Right ventricle myocardium superior (tissue), 1 donor: ENCODE results near the gene CPN2. TPM values are rescaled to one million over a fixed set of nuclear protein-coding genes. Genes with fewer than 3 reads are reported as not detected.

Source experiments
- ATAC-seq: fragments of 200-7000 bp; cut with Tn5 transposase; one replicate; pipeline ENCODE4 v1.9.1; 2020; ENCODE audit warnings: mild to moderate bottlenecking; ENCODE audit not compliant: poor library complexity
- DNase-seq: peaks from one replicate; pipeline ENCODE4 v3.0.0-alpha.2; 2020
- intact Hi-C: fragments of 100-400 bp; cut with DNase I; formaldehyde crosslinking; loops from one replicate; pipeline ENCODE4 v1.11.2; 2022
- total RNA-seq: library from RNA; stranded (reverse); fragmentation: NEBNext Ultra II Directional; extraction: Animal tissue kit (Norgen Biotek cat#: 25700); gene quantifications from one replicate; pipeline ENCODE4 v1.2.1, GENCODE V29; 2021
- donor health status: DM: no; HTN: yes; CAD: no; lungs with severe emphysema.

The CPN2 gene
- total RNA-seq, 1 donor from 2014 or later = 2.4 TPM

DNA sequence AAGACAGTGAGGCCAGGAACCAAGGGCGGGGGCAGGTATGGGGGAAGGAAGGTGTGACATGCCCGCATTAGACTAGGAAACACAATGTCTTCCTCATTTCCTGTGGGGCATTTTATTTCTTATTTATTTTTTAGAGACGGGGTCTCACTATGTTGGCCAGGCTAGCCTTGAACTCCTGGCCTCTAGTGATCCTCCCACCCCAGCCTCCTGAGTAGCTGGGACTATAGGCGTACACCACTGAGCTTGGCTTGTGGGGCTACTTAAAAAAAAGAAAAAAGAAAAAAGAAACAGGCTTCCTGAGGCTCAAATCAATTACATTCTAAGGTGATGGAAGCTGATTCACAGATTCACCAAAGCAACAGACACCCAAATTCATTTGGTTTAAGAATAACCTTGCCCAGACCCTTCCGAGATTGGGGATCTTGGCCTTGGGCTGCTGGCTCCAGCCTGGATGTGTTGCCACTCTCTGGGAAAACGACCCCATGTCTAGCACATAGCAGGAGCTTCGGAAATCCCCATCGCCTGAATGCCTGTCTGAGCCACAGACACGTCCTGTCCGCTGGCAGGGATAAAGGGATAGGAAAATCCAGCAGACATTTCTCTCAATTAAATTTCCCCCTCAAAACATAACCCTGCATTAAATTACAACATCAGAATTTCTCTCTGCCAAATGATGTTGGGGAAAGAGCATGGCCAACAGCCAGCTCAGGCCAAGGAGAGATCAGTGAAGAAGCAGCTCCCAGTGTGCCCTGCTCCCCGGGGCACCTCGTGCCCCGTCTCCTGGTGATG lies 13.0 kb downstream of the CPN2 start:
- ATAC-seq (no peak), DNase-seq (no peak)
- intact Hi-C loops = loop anchor here (10.0 kb wide), 1 partner anchor 247 kb away; no protein-coding TSS in a partner anchor

DNA sequence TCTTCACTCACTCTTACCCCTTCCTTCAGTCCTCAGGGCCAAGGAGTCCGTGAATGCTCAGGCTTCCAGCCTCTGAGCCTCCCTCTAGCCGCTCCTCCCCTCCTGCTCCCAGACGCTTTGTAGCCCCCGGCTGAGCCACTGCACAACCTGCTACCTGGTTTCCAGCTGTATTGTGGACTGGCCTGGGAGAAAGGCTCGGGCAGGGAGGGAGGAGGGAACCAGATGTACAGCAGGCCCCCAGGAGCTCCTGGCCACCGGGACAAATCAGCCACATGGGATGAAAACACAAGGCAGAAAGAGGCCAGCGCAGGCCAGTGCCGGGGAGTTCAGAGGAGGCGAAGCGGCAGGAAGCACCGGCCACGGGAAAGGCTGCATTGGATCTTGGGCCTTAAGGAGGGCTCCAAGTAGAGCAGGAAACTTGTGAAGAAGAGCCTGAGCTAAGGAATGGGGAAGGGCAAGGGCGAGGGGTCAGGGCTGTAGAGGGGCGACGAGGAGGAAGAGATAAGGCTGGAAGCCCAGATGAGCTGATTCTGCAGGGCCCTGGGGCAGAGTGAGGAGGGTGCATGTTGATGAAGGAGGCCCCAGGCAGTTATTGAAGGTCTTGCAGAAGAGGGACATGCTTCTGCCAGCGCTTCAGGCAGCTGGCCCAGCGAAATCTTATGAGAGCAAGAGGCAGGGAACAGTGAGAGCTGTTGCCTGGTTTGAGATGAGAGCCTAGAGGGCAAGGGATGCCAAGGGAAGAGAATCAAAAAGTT lies 14.3 kb downstream of the CPN2 start:
- intact Hi-C loops = loop anchor here (10.0 kb wide), 1 partner anchor 248 kb away; no protein-coding TSS in a partner anchor
- ATAC-seq (no peak), DNase-seq (no peak)

DNA sequence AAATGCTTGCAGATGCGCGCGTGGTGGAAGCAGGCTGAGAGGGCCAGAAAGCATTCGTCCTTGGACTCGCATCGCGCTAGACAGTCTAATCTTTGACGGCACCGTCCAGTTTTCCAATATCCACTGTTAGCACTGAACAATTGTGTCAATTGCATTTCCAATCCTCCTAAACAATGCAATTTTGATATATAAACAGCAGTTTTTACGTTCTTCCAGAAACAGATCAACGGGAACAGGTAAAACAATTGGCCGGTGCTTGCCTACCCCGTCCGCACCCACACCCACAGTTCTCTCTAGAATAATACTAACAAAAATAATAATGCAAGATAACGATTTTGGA lies 17.2 kb downstream of the CPN2 start:
- DNase-seq (no peak), ATAC-seq (no peak)
- intact Hi-C loops = loop anchor here (5.0 to 10.0 kb wide), 2 partner anchors 68 to 251 kb away; no protein-coding TSS in a partner anchor

DNA sequence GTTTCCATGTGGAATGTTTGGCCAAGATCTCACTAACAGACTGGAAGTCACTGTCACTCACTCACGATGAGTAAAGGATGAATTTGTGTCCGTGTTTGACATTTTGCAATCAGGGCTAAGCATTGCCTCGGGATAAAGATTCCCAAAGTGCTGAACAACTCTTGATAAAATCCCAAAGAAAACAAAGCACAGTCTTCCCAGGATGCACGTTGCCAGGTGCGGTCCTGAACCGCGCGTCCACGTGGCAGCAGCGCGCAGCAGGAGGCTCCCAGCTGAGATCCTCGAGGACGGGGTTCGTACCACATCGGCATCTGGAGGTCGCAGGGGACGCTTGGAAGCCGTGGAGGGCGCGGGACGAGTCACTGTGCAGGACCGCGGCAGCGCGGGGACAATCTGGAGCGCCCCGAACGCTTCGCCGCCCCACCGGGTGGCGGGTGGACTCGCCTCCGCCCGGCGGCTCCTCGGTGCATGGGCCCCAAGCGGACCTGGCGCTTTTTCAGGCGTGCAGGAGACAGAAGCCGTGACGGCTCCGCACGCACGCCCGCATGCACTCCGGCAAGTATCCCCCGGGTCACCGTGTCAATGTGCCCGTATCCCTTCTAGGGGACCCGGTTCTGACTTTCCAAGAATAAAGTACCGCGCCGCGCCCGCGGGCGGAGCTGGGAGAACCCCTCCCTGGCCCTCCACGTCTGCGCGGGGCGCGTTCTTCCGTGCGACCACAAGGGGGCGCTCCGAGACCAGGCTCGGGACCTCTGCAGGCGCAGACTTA lies 17.7 kb downstream of the CPN2 start:
- peak; percentile 94 for ATAC-seq
- intact Hi-C loops = loop anchor here (5.0 to 10.0 kb wide), 2 partner anchors 69 to 251 kb away; no protein-coding TSS in a partner anchor
- peak; percentile 92 for DNase-seq

DNA sequence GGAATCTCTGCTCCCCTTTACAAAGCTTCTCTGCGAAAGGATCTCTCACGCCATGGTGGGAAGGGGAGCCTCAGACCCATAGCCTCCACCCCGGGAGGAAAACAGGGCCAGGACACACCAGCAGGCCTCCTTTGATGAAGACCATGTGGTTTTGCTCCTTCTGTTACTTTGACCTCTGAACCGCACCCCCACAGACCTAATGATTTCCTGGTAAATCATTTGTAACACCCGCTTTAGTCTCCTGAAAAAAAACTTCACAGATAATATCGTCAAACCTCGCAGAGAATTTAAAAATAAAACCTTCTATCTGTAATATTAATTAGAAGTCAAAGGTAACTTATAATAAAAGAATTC lies 18.3 kb downstream of the CPN2 start:
- no peak for DNase-seq
- intact Hi-C loops = loop anchor here (5.0 to 10.0 kb wide), 2 partner anchors 69 to 252 kb away; no protein-coding TSS in a partner anchor
- no peak for ATAC-seq

DNA sequence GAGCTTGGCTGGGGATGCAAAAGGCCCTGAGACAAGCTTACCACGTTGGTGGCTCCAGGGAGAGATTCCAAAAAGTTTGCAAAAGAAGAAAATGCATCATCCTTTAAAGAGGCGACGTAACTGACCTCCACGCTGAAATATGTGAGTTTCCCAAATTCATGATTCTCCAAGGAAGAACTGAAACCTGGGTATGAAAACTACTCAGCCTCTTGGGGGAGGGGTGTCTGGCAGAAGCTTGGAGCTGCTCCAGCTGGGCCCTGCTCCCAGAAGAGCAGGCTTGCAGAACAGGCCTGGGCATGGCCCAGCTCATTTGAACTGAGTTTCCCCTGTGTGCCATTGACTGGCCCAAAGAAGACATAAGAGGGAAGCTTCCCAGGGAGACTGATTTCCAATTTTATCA lies 20.5 kb downstream of the CPN2 start:
- peak; percentile 76 for ATAC-seq
- intact Hi-C loops = loop anchor here (5.0 to 10.0 kb wide), 2 partner anchors 72 to 254 kb away; no protein-coding TSS in a partner anchor
- DNase-seq = peak; percentile 80

DNA sequence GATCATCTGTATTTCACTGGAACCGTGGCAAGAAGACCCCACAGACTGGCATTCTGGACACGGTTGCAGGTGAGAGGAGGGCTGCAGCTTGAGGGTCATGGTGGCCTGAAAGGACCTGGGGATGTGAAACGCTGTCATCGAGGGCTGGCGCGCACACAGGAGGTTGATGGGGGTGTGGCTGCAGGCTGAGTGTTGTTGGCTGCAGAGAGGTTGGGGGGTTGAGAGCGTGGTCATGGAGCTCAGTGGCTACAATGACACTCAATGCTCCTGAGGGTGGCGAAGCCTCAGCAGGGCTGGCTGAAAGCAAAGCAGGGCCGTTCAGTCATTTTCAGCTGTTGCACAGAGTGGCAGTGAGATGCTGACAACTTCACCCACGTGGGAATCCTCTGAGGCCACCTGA lies 21.0 kb downstream of the CPN2 start:
- DNase-seq (peak; percentile 39), ATAC-seq (peak; percentile 9)
- intact Hi-C loops = loop anchor here (5.0 to 10.0 kb wide), 2 partner anchors 72 to 255 kb away; no protein-coding TSS in a partner anchor

DNA sequence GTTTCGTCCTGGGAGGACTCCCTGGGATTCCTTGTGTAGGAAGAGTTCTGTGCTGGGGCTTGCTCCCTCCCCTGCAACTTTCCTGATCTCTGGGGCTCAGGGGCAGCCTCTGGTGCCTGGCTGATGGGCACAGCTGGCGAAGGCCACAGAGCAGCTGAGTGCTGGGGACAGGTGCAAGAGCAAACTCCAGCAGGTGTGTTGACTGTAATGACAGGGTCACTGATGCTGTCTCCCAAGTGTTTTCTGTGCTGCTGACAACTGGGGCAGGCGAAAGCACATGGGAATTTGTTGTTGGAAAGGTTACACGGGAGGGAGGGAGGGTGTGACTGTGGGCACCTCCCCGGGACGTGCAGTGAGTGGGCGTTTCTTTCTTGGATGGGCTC lies 21.6 kb downstream of the CPN2 start:
- intact Hi-C loops = no loop called here
- peak; percentile 10 for DNase-seq
- ATAC-seq = no peak

DNA sequence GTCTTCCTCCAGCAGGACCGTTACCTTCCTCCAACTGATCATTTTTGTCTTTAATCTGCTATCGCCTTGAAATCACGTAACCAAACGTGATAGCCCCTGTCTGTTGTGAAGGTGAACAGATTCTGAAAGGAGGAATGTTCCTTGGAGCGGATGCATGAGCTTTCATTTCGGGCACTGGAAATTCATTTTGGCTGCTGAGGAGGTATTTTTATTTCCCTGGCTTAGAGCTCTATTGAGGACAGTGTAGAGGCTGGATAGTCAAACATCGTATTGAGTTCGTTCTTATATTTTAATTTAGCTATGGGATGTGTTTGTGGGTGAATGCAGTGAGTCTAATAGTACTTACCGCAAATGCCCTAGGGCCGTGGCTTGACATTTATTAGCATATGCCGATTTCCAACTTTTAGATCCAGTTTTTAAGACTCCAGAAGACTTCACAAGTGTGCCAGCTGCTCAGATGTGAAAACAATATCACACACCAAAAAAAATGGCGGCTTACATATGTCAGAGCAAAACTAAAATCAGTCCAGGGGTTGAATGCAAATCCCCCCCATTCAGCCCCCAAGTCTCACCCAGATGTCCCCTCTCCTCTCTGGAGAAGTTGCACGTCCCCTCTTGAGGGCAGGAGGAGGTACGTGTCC lies 22.1 kb downstream of the CPN2 start:
- intact Hi-C loops = no loop called here
- ATAC-seq (no peak), DNase-seq (no peak)

DNA sequence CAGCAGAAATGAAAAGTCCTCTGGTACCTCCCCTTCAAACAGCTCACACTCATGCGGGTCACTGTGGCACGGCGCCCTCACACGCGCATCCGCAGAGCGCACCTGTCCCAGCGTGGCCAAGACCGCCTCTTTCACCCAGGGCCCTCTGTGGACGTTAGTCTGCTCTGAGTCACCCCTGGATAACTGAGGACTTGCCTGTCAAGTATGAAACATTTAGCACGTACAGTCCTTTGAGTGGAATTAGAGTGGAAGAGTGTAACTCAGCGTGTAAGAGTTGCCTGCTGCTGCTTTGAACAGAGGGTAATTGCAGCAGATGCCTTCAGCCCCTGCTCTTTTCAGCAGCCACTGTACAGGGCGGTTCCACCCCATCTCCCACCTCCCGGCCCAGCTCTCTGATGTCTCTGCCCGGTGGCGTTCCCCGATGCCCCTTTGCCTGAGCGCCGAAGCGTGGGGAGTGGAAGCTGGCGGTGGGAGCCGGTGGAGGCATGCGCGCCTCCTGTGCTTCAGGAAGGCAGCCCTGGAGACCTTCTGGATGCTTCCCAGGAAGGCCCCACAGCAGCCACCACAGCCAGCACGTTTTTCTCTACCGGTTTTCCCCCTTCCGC lies 23.0 kb downstream of the CPN2 start:
- intact Hi-C loops = no loop called here
- DNase-seq (no peak), ATAC-seq (no peak)

DNA sequence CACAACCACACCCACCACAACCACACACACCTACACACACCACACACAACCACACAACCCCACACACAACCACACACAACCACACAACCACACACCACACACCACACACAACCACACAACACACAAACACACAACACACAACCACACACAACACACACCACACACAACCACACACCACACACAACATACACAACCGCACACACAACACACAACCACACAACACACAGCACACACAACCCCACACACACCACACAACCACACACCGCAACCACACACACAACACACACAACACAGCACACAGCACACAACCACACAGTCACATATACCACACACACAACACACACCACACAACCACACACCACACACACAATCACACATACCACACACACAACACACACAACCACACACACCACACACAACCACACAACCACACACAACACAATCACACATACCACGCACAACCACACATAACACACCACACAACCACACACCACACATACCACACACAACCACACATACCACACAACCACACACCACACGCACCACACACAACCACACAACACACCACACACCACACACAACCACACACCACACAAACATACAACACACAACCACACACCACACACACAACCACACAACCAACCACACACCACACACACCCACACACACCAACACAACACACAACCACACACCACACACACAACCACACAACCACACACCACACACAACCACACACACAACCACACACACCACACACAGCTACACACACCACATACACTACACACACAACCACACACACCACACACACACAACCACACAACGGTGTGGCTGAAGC lies 23.7 kb downstream of the CPN2 start:
- ATAC-seq (no peak), DNase-seq (no peak)
- intact Hi-C loops = no loop called here

DNA sequence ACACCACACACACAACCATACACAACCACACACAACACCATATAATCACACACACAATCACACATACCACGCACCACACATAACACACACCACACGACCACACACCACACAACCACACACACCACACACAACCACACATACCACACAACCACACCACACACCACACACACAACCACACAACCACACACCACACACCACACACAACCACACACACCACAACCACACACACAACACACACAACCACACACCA lies 24.2 kb downstream of the CPN2 start:
- ATAC-seq (no peak), DNase-seq (no peak)
- intact Hi-C loops = no loop called here

DNA sequence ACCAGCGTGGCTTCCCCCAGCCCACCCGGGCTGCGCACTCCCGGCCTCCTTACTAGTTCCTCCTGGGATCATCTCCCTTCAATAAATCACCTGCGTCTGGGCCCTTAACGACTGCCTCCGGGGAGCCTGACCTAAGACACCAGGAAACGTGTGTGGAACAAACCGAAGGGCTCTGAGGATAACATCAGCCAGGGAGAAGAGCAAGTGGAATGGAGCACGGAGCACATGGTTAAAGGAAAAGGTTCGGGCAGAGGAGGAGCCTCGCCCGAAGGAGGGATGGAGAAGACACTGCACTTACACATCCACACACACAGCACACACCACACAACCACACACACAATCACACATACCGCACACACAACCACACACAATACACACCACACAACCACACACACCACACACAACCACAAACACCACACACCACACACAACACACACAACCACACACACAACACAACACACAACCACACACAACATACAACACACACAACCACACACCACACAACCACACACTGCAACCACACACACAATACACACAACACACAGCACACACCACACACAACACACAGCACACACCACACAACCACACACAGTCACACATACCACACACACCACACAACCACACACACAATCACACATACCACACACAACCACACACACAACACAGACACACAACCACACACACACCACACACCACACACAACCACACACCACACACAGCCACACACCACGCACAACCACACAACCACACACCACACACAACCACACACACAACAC lies 24.7 kb downstream of the CPN2 start:
- ATAC-seq (no peak), DNase-seq (no peak)
- intact Hi-C loops = no loop called here

DNA sequence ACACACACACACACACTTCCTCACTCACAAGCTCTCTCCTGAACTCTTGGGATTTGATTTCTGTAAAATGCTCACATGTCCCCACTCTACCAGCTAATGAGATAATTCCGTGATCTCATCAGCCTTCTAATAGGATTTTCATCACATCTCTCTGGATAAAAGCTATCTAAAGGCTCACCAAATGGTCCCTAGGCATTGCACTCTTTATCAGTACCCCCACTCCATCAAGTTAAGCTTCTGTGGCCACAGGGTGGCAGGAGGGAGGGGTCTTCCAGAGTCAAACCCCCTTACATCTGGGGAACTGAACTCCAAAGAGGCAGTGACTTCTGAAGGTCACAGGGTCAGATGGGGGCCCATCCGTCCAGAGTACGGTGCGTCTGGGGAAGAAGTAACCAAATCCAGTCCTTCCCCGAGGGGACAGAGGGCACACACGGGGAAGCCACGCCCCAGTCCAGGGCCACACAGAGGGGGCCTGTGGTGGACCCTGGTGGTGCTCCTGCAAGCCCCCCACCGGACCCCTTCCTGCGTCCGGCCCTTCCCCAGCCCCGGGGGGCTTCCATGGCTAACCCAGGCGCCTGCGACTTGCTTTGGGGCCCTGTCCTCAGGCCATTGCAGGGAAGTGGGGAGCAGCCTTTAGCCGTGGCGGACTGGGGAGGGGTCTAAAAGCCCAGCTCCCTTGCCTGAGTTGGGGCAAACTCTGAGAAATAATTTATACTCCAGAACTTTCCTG lies 25.5 kb downstream of the CPN2 start:
- DNase-seq = no peak
- no peak for ATAC-seq
- intact Hi-C loops = no loop called here

DNA sequence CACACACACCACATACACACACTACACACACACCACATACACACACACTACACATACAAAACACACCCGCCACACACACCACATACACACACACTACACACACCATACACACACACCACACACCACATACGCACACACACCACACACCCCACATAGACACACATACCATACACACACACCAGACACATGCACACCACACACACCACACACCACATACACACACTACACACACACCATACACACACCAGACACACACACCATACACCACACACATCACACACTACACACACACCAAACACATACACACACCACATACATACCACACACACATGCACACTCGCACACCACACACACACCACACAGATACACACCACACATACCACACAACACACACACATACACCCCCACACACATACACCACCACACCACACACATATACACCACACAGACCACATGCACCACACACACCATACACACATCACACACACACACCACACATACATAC lies 26.3 kb downstream of the CPN2 start:
- no peak for ATAC-seq
- intact Hi-C loops = no loop called here
- DNase-seq = no peak
